CD4-positive, alpha-beta T cell treated with Interleukin-4 for 1 hour (primary cell): ENCODE measurements around the gene CNKSR3.

Experiments
- DNase-seq, 2 donors: peaks; one replicate each; pipeline ENCODE4 v3.0.0-alpha.2; 2020 to 2022

CNKSR3 gene

GRCh38 chr6:154478021-154478700, 32.3 kb downstream of the CNKSR3 start:
- DNase-seq, result peak in 1 of 2 donors; percentile 12

GRCh38 chr6:154476494-154476893, 34.0 kb downstream of the CNKSR3 start:
- no peak for DNase-seq

- DNase-seq, result no peak
Measured at GRCh38 chr6:154474648-154475428, 35.6 kb downstream of the CNKSR3 start.

GRCh38 chr6:154473324-154473723, 37.2 kb downstream of the CNKSR3 start:
- DNase-seq, result no peak

- DNase-seq, result no peak
Measured at GRCh38 chr6:154471609-154472362, 38.7 kb downstream of the CNKSR3 start.

GRCh38 chr6:154469306-154469935, 41.1 kb downstream of the CNKSR3 start:
- DNase-seq, result no peak

- DNase-seq, result no peak
Measured at GRCh38 chr6:154468760-154469159, 41.7 kb downstream of the CNKSR3 start.

GRCh38 chr6:154466971-154467679, 43.4 kb downstream of the CNKSR3 start:
- no peak for DNase-seq

- no peak for DNase-seq
Measured at GRCh38 chr6:154466139-154466538, 44.3 kb downstream of the CNKSR3 start.

- no peak for DNase-seq
Measured at GRCh38 chr6:154463573-154464419, 46.7 kb downstream of the CNKSR3 start.

GRCh38 chr6:154462425-154462824, 48.1 kb downstream of the CNKSR3 start:
- DNase-seq, result no peak

- DNase-seq, result no peak
Measured at GRCh38 chr6:154461348-154461747, 49.1 kb downstream of the CNKSR3 start.

GRCh38 chr6:154460306-154461071, 50.0 kb downstream of the CNKSR3 start:
- DNase-seq, result no peak

GRCh38 chr6:154459513-154459912, 51.0 kb downstream of the CNKSR3 start:
- no peak for DNase-seq

- DNase-seq, result no peak
Measured at GRCh38 chr6:154458565-154459470, 51.7 kb downstream of the CNKSR3 start.

- no peak for DNase-seq
Measured at GRCh38 chr6:154457881-154458284, 52.6 kb downstream of the CNKSR3 start.

GRCh38 chr6:154457046-154457713, 53.3 kb downstream of the CNKSR3 start:
- DNase-seq, result no peak

GRCh38 chr6:154453329-154453728, 57.2 kb downstream of the CNKSR3 start:
- no peak for DNase-seq

- DNase-seq, result no peak
Measured at GRCh38 chr6:154450498-154450897, 60.0 kb downstream of the CNKSR3 start.
